NCI-H748 treated with DMSO at 0.1 percent for 48 hours (cell line): ENCODE data around the gene GALNT2.
A peak's percentile ranks its signal among the peaks of the same experiment; 100 is the strongest.

ENCODE experiments used
- DNase-seq: peaks from one replicate; lab custom pipeline; 2025; lab: John Stamatoyannopoulos, UW

GALNT2 gene

GRCh38 chr1:230166366-230167132 lies 99.5 kb downstream of the GALNT2 start:
- no peak for DNase-seq

GRCh38 chr1:230167419-230167852 lies 100.4 kb downstream of the GALNT2 start:
- DNase-seq: no peak

- DNase-seq: no peak
These were observed 102.6 kb downstream of the GALNT2 start for GRCh38 chr1:230169454-230170152.

- no peak for DNase-seq
These were observed 103.1 kb downstream of the GALNT2 start for GRCh38 chr1:230170153-230170547.

GRCh38 chr1:230170622-230171021 lies 103.6 kb downstream of the GALNT2 start:
- no peak for DNase-seq

GRCh38 chr1:230171356-230172015 lies 104.4 kb downstream of the GALNT2 start:
- DNase-seq: no peak

- DNase-seq: no peak
These were observed 105.0 kb downstream of the GALNT2 start for GRCh38 chr1:230172016-230172537.

GRCh38 chr1:230173187-230173975 lies 106.3 kb downstream of the GALNT2 start:
- no peak for DNase-seq

- no peak for DNase-seq
These were observed 107.0 kb downstream of the GALNT2 start for GRCh38 chr1:230174041-230174440.

- DNase-seq: no peak
These were observed 107.6 kb downstream of the GALNT2 start for GRCh38 chr1:230174471-230175162.

- DNase-seq: no peak
These were observed 108.2 kb downstream of the GALNT2 start for GRCh38 chr1:230175163-230175747.

- no peak for DNase-seq
These were observed 108.8 kb downstream of the GALNT2 start for GRCh38 chr1:230175839-230176238.

GRCh38 chr1:230176326-230176725 lies 109.3 kb downstream of the GALNT2 start:
- DNase-seq: no peak

- DNase-seq: peak; percentile 62
These were observed 109.9 kb downstream of the GALNT2 start for GRCh38 chr1:230176871-230177411.

- no peak for DNase-seq
These were observed 112.2 kb downstream of the GALNT2 start for GRCh38 chr1:230179249-230179648.

- peak; percentile 36 for DNase-seq
These were observed 118.3 kb downstream of the GALNT2 start for GRCh38 chr1:230185076-230186001.

GRCh38 chr1:230186003-230186863 lies 119.2 kb downstream of the GALNT2 start:
- peak; percentile 90 for DNase-seq

- peak; percentile 7 for DNase-seq
These were observed 119.8 kb downstream of the GALNT2 start for GRCh38 chr1:230186874-230187273.
